DOHH2 (cell line): Measurements from ENCODE around the gene DAAM2.

Source experiments
- H3F3A ChIP-seq: fragments of 200-600 bp; sonication (generic), shearing (Covaris generic); 2 replicates; pipeline ENCODE4 v1.6.0; 2016; ENCODE audit warnings: antibody characterized with exemption, mild to moderate bottlenecking; ENCODE audit not compliant: control insufficient read depth, insufficient read depth
- H3K27ac ChIP-seq: fragments of 200-600 bp; sonication (generic); 2 replicates; pipeline ENCODE4 v1.5.1; 2014; ENCODE audit warnings: low read depth, mild to moderate bottlenecking, low read length, moderate library complexity
- H3K27me3 ChIP-seq: fragments of 200-600 bp; sonication (generic); 2 replicates; pipeline ENCODE4 v1.6.1; 2014; ENCODE audit warnings: mild to moderate bottlenecking, low read length, mixed read lengths; ENCODE audit not compliant: control insufficient read depth
- H3K36me3 ChIP-seq: fragments of 200-600 bp; sonication (generic); 2 replicates; pipeline ENCODE4 v1.6.1; 2014; ENCODE audit warnings: mild to moderate bottlenecking, low read length, moderate library complexity, mixed read lengths; ENCODE audit not compliant: control insufficient read depth
- H3K4me1 ChIP-seq: fragments of 200-600 bp; sonication (generic); 2 replicates; pipeline ENCODE4 v1.6.1; 2014; ENCODE audit warnings: mild to moderate bottlenecking, low read length, mixed read lengths; ENCODE audit not compliant: control insufficient read depth
- H3K4me2 ChIP-seq: fragments of 200-600 bp; sonication (generic); 2 replicates; pipeline ENCODE4 v1.6.0; 2014; ENCODE audit warnings: mild to moderate bottlenecking, low read length, moderate library complexity
- H3K4me3 ChIP-seq: fragments of 200-600 bp; sonication (generic); 2 replicates; pipeline ENCODE4 v1.5.1; 2014; ENCODE audit warnings: mild to moderate bottlenecking, low read length, mixed read lengths
- H3K79me2 ChIP-seq: fragments of 200-600 bp; sonication (generic); 2 replicates; pipeline ENCODE4 v1.6.1; 2014; ENCODE audit warnings: mild to moderate bottlenecking, low read length, mixed read lengths; ENCODE audit not compliant: control insufficient read depth
- H3K9me2 ChIP-seq: fragments of 200-600 bp; sonication (generic); replicated peaks from 2 replicates; pipeline ENCODE4 v1.6.1; 2014; ENCODE audit warnings: mild to moderate bottlenecking, low read length, mixed read lengths; ENCODE audit not compliant: control insufficient read depth
- H3K9me3 ChIP-seq: fragments of 200-600 bp; sonication (generic); 2 replicates; pipeline ENCODE4 v1.6.1; 2014; ENCODE audit warnings: antibody characterized with exemption, low read length, mixed read lengths; ENCODE audit not compliant: control insufficient read depth, insufficient read depth
- H4K20me1 ChIP-seq: fragments of 200-600 bp; sonication (generic); 2 replicates; pipeline ENCODE4 v1.6.0; 2014; ENCODE audit warnings: low read depth, mild to moderate bottlenecking, antibody characterized with exemption, low read length, moderate library complexity; ENCODE audit not compliant: control insufficient read depth, insufficient read depth
- CTCF ChIP-seq: fragments of 200-600 bp; sonication (generic); IDR thresholded peaks from one replicate; pipeline ENCODE4 v1.5.1; 2014; ENCODE audit warnings: antibody characterized with exemption, mild to moderate bottlenecking, low read depth, low read length; ENCODE audit not compliant: poor library complexity, severe bottlenecking
- EZH2phosphoT487 ChIP-seq: fragments of 200-600 bp; sonication (generic); IDR thresholded peaks from 2 replicates; pipeline ENCODE4 v1.6.1; 2017; ENCODE audit warnings: borderline replicate concordance, mild to moderate bottlenecking, antibody characterized with exemption, low read length, moderate library complexity, mixed read lengths

DAAM2 gene

GRCh38 chr6:39873439-39873838, 81.3 kb downstream of the DAAM2 start:
- no peaks in the 10 kb centered on the region for H3K79me2 ChIP-seq
- H3K27ac ChIP-seq, result no peak overlapping the region
- no peaks in the 10 kb centered on the region for H3K36me3 ChIP-seq
- H3K4me3 ChIP-seq, result no peak overlapping the region
- H4K20me1 ChIP-seq, result no peaks in the 10 kb centered on the region
- no peaks in the 10 kb centered on the region for H3K4me1 ChIP-seq
- no peaks in the 10 kb centered on the region for H3K9me2 ChIP-seq
- H3K27me3 ChIP-seq, result no peaks in the 10 kb centered on the region
- no peaks in the 10 kb centered on the region for H3K9me3 ChIP-seq
- H3F3A ChIP-seq, result no peaks in the 10 kb centered on the region
- H3K4me2 ChIP-seq, result no peak overlapping the region
- TF ChIP-seq CTCF (no peak), EZH2phosphoT487 (no peak)

GRCh38 chr6:39876111-39876510, 83.9 kb downstream of the DAAM2 start:
- no peaks in the 10 kb centered on the region for H3K79me2 ChIP-seq
- no peaks in the 10 kb centered on the region for H3F3A ChIP-seq
- TF ChIP-seq CTCF (no peak), EZH2phosphoT487 (no peak)

GRCh38 chr6:39876826-39877225, 84.7 kb downstream of the DAAM2 start:
- Histone ChIP-seq H3K27me3 (no peaks in the 10 kb centered on the region), H3K9me2 (no peaks in the 10 kb centered on the region), H3K4me3 (no peak overlapping the region), H3K27ac (no peak overlapping the region), H3K9me3 (no peaks in the 10 kb centered on the region), H3K36me3 (no peaks in the 10 kb centered on the region), H3K4me2 (no peak overlapping the region), H3F3A (no peaks in the 10 kb centered on the region), H4K20me1 (no peaks in the 10 kb centered on the region), H3K79me2 (no peaks in the 10 kb centered on the region), H3K4me1 (no peaks in the 10 kb centered on the region)
- TF ChIP-seq EZH2phosphoT487, result no peak

More at GRCh38 chr6:39876111-39876510, 83.9 kb downstream of the DAAM2 start:
- Histone ChIP-seq H3K9me2 (no peaks in the 10 kb centered on the region), H3K4me3 (no peak overlapping the region), H3K4me2 (no peak overlapping the region), H3K4me1 (no peaks in the 10 kb centered on the region), H3K36me3 (no peaks in the 10 kb centered on the region), H4K20me1 (no peaks in the 10 kb centered on the region), H3K9me3 (no peaks in the 10 kb centered on the region), H3K27ac (no peak overlapping the region), H3K27me3 (no peaks in the 10 kb centered on the region)

- Histone ChIP-seq H3K4me2 (no peak overlapping the region), H3K36me3 (no peaks in the 10 kb centered on the region), H3K4me3 (no peak overlapping the region), H3K9me2 (no peaks in the 10 kb centered on the region), H3K9me3 (no peaks in the 10 kb centered on the region), H3K27me3 (no peaks in the 10 kb centered on the region), H3F3A (no peaks in the 10 kb centered on the region), H3K27ac (no peak overlapping the region), H4K20me1 (no peaks in the 10 kb centered on the region), H3K4me1 (no peaks in the 10 kb centered on the region), H3K79me2 (no peaks in the 10 kb centered on the region)
- TF ChIP-seq EZH2phosphoT487 (no peak), CTCF (no peak)
These were observed 87.4 kb downstream of the DAAM2 start for GRCh38 chr6:39879535-39879934.
